ENCODE data around the gene TTLL5.

- no peak for TF ChIP-seq CTCF (IDR thresholded peaks at IDR 0.05; ENCODE audit: low read depth, low read length, poor library complexity, severe bottlenecking)
- no peak for TF ChIP-seq EZH2phosphoT487 (IDR thresholded peaks at IDR 0.05; ENCODE audit: borderline replicate concordance, low read length)
Measured at GRCh38 chr14:75906228-75906627, 245.2 kb downstream of the TTLL5 start.

Data from DOHH2 (cell line).